Effector memory CD8-positive, alpha-beta T cell (primary cell): ENCODE measurements around the gene OR10A3.

Source experiments
- ATAC-seq: fragments of 150-1000 bp; cut with Tn5 transposase; replicated peaks from 2 replicates; pipeline ENCODE4 v1.10.0; 2021; ENCODE audit warnings: mild to moderate bottlenecking, moderate library complexity
- DNase-seq, 3 experiments: peaks; one replicate each; pipeline ENCODE4 v3.0.0; 2021
- H3K27ac Mint-ChIP-seq, 2 donors: one replicate each; pipeline ENCODE4 v1.8.0; 2022; ENCODE audit warnings: mild to moderate bottlenecking in 2 of 2, mixed read lengths in 2 of 2, moderate library complexity in 2 of 2
- H3K27me3 Mint-ChIP-seq, 2 donors: one replicate each; pipeline ENCODE4 v1.8.0; 2022; ENCODE audit warnings: mixed read lengths in 2 of 2
- H3K36me3 Mint-ChIP-seq: one replicate; pipeline ENCODE4 v1.8.0; 2022; ENCODE audit warnings: mild to moderate bottlenecking, moderate library complexity, mixed read lengths; ENCODE audit not compliant: insufficient read depth
- H3K4me1 Mint-ChIP-seq, 2 donors: one replicate each; pipeline ENCODE4 v1.8.0; 2022; ENCODE audit warnings: low read depth in 2 of 2, mixed read lengths in 2 of 2
- H3K4me3 Mint-ChIP-seq, 2 donors: one replicate each; pipeline ENCODE4 v1.8.0; 2022; ENCODE audit warnings: mild to moderate bottlenecking in 2 of 2, mixed read lengths in 2 of 2, moderate library complexity in 2 of 2
- H3K9me3 Mint-ChIP-seq, 2 donors: one replicate each; pipeline ENCODE4 v1.8.0; 2022; ENCODE audit warnings: mixed read lengths in 2 of 2

The OR10A3 gene

GRCh38 chr11:7910286-7910788 lies 31.2 kb downstream of the OR10A3 start:
- no peak for ATAC-seq
- Mint-ChIP-seq H3K4me1 (no peaks in the 10 kb centered on the region), H3K27me3 (peaks cover 40 to 54% of the 10 kb centered on the region in 2 donors), H3K36me3 (no peaks in the 10 kb centered on the region), H3K4me3 (no peak overlapping the region), H3K27ac (no peak overlapping the region), H3K9me3 (no peaks in the 10 kb centered on the region)
- DNase-seq: no peak

DNA sequence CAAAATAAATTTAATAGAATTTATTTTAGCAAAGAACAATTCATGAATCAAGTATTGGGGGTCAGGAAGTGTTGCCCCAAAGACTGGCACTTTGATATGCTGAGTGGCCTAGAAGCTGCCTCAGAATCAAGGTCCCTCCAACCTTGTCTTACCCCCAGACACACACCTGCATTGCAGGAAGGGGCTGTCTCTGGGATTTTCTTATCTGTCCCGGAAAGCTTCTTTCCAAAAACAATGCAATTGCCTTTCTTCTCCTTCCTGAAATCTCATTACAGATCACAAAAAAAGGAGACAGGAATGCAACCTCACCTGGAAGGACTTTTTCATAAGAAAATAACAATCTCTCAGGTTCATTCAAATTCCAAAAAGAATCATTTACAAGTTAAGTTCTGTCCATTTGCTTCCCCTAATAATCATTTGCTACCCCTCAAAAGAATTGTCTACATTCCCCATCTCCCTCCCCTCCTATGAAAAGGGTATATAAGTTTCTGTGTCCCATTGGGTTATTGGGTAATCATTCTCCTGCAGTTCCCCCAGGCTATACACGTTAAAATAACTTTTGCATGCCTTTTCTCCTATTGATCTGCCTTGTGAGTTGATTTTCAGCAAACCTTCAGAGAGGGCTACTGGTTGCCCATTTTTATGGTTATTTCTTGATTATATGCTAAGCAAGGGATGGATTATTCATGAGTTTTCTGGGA lies 31.8 kb downstream of the OR10A3 start:
- no peak for DNase-seq
- Mint-ChIP-seq H3K27me3 (peaks cover 39 to 52% of the 10 kb centered on the region in 2 donors), H3K9me3 (no peaks in the 10 kb centered on the region), H3K4me3 (no peak overlapping the region), H3K36me3 (no peaks in the 10 kb centered on the region), H3K4me1 (no peaks in the 10 kb centered on the region), H3K27ac (no peak overlapping the region)
- ATAC-seq: no peak

DNA sequence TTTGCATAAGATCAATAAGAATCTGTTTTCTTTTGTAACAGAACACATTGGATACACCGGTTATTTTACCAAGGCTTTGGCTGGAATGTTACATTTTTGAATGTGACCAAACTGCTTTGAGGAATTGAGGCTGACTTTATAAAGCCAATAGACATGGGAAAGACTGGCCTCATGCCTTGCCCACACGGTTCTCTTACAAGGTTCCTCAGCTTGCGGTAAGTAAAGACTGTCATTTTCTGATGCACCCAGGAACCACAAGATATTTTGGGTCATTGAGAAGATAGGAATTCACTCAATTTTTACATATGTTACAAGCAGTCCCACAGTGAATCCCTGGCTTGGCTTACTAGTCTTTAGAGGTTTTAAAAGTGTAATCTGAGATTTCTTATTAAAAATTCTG lies 34.4 kb downstream of the OR10A3 start:
- H3K27me3 Mint-ChIP-seq: peaks cover 45 to 57% of the 10 kb centered on the region in 2 donors
- no peaks in the 10 kb centered on the region for H3K36me3 Mint-ChIP-seq

DNA sequence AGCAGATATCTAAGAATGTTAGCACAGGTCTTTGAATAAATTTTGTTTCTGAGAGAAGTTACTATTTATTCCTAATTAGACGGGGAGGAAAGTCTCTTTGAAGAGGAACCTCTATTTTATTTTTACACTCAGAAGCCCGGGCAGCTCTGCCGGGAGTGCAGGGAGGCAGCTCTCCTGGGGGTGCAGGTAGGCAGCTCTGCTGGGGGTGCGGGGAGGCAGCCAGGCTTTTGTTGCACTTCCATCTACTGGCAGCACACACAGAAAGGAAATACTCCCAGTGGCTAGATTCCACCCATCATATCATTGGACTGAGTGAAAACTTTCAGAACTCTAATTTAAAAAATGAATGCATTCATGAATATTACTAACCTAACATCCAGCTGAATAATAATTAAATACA lies 35.0 kb downstream of the OR10A3 start:
- H3K4me3 Mint-ChIP-seq: no peak overlapping the region
- no peaks in the 10 kb centered on the region for H3K36me3 Mint-ChIP-seq
- H3K27me3 Mint-ChIP-seq: peaks cover 46 to 50% of the 10 kb centered on the region in 2 donors
- ATAC-seq (no peak), DNase-seq (no peak)
- H3K4me1 Mint-ChIP-seq: no peaks in the 10 kb centered on the region
- H3K27ac Mint-ChIP-seq: no peak overlapping the region
- no peaks in the 10 kb centered on the region for H3K9me3 Mint-ChIP-seq

More for the DNA sequence above, 34.4 kb downstream of the OR10A3 start:
- H3K4me1 Mint-ChIP-seq: no peaks in the 10 kb centered on the region
- no peaks in the 10 kb centered on the region for H3K9me3 Mint-ChIP-seq
- DNase-seq (no peak), ATAC-seq (no peak)
- H3K27ac Mint-ChIP-seq: no peak overlapping the region
- no peak overlapping the region for H3K4me3 Mint-ChIP-seq

- ATAC-seq: no peak
- Mint-ChIP-seq H3K9me3 (no peaks in the 10 kb centered on the region), H3K36me3 (no peaks in the 10 kb centered on the region), H3K4me3 (no peak overlapping the region), H3K4me1 (no peaks in the 10 kb centered on the region), H3K27me3 (peaks cover 50 to 51% of the 10 kb centered on the region in 2 donors), H3K27ac (no peak overlapping the region)
- no peak for DNase-seq
Measured at GRCh38 chr11:7905961-7906429, 35.5 kb downstream of the OR10A3 start.

DNA sequence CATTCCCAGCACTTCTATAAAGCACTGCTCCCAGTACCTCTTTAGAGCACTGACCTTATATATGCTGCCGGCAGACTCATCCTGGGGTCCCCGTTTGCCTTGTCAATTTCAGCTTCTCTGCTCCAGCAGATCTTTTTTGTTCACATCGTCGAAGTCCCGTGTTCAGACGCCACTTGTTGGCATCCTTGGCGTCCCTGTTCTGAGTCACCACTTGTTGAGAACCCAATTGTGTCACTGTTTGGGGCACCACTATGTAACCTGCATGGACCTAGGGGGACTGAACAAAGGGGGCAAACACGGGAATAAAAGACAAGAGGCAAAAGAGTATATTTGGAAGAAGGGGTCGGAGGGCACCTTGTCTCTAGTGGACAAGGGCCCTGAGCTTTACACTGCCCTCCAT lies 36.0 kb downstream of the OR10A3 start:
- Mint-ChIP-seq H3K36me3 (no peaks in the 10 kb centered on the region), H3K27me3 (peaks cover 47 to 50% of the 10 kb centered on the region in 2 donors), H3K4me3 (no peak overlapping the region), H3K4me1 (no peaks in the 10 kb centered on the region), H3K27ac (no peak overlapping the region), H3K9me3 (no peaks in the 10 kb centered on the region)
- DNase-seq (no peak), ATAC-seq (no peak)

GRCh38 chr11:7904917-7905316 lies 36.6 kb downstream of the OR10A3 start:
- no peak overlapping the region for H3K27ac Mint-ChIP-seq
- no peak for DNase-seq
- peaks cover 46 to 47% of the 10 kb centered on the region in 2 donors for H3K27me3 Mint-ChIP-seq
- no peak overlapping the region for H3K4me3 Mint-ChIP-seq
- no peaks in the 10 kb centered on the region for H3K4me1 Mint-ChIP-seq
- no peaks in the 10 kb centered on the region for H3K9me3 Mint-ChIP-seq
- no peak for ATAC-seq
- no peaks in the 10 kb centered on the region for H3K36me3 Mint-ChIP-seq

DNA sequence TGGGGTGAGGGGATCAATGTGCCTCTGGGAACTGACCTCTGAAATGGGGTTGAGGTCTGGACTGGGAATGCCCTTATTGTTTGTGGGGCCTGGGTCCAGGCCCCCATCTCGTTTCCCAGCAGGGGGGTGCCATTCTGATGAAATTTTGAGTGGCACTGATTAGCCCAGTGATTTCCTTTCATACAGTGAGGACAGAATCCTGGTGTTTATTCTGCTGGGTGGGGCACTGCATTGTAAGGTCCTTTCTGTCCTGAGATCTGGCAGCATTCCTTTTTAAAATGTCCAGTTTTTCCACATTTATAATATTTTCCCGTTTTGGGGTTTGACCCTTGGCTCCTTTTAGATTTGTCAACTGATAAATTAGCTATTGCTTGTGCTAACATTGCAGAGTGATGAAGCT lies 37.6 kb downstream of the OR10A3 start:
- Mint-ChIP-seq H3K36me3 (no peaks in the 10 kb centered on the region), H3K4me1 (no peaks in the 10 kb centered on the region), H3K4me3 (no peak overlapping the region), H3K27me3 (peaks cover 46 to 51% of the 10 kb centered on the region in 2 donors), H3K27ac (no peak overlapping the region), H3K9me3 (no peaks in the 10 kb centered on the region)
- ATAC-seq (no peak), DNase-seq (no peak)

- Mint-ChIP-seq H3K36me3 (no peaks in the 10 kb centered on the region), H3K27me3 (peaks cover 46 to 54% of the 10 kb centered on the region in 2 donors)
Measured at GRCh38 chr11:7901319-7901854, 40.1 kb downstream of the OR10A3 start.

DNA sequence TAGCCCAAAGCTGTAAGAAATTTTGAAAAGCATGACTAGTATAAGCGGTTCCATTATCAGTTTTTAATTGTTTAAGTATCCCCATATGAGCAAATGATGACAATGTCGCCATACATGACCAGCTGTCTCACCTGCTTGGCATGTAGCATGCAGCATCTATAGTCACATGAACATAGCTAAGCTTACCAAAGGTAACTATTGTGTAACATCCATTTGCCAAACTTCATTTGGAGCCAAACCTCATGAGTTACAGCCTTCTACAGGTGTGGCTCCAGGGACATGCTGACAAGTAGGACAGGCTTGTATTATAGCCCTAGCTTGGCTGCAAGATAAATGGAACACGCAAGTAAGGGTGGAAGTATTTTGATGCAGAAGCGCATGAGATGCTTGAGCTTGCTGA lies 40.8 kb downstream of the OR10A3 start:
- Mint-ChIP-seq H3K36me3 (no peaks in the 10 kb centered on the region), H3K9me3 (no peaks in the 10 kb centered on the region), H3K27me3 (peaks cover 44 to 48% of the 10 kb centered on the region in 2 donors), H3K4me1 (no peaks in the 10 kb centered on the region), H3K4me3 (no peak overlapping the region), H3K27ac (no peak overlapping the region)
- ATAC-seq: no peak
- DNase-seq: no peak

More at GRCh38 chr11:7901319-7901854, 40.1 kb downstream of the OR10A3 start:
- H3K27ac Mint-ChIP-seq: no peak overlapping the region
- ATAC-seq (no peak), DNase-seq (no peak)
- H3K9me3 Mint-ChIP-seq: no peaks in the 10 kb centered on the region
- no peaks in the 10 kb centered on the region for H3K4me1 Mint-ChIP-seq
- H3K4me3 Mint-ChIP-seq: no peak overlapping the region

DNA sequence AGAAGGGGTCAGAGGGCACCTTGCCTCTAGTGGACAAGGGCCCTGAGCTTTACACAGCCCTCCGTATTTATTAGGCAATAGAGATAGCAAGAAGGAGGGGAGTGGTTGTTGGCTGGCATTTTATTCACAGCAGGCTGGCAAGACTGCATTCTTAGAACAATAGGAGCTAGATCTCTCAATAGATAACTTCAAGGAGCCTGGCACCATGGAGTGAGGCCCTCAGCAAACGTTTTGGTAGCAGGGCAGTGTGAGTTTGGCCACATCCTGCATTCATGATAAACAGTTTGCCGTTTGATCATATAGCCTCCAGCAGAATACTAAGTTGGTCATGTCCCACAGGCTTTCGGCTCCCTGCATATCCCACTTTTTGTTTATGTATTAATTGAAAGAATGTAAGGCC lies 42.1 kb downstream of the OR10A3 start:
- Mint-ChIP-seq H3K4me3 (no peak overlapping the region), H3K27me3 (peaks cover 34 to 37% of the 10 kb centered on the region in 2 donors), H3K9me3 (no peaks in the 10 kb centered on the region), H3K4me1 (no peaks in the 10 kb centered on the region), H3K27ac (no peak overlapping the region), H3K36me3 (no peaks in the 10 kb centered on the region)
- no peak for ATAC-seq
- no peak for DNase-seq

DNA sequence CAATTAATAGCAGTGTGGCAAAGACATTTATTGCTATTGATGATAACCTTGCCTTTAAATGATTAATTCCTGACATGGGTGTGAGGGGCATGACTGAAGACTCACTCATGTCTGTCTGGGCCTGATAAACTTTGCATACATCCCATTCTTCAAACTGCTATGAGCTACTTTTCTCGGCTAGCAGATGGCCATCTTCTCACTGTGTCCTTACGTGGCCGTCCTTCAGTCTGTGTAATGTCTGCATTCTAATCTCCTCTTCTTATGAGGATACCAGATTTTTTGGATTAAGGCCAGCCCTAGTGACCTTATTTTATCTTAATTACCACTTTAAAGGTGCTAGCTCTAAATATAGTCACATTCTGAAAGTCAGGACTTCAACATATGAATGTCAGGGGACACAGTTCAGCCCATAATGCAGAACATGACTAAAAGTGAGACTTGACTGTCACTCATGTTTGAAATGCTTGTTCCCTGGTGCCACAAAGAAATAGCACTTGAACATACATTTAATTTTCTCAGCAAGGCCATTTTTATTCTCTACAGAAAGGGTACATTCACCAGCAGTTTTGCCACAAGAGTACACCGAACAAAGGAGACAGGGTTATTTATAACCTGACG lies 42.7 kb downstream of the OR10A3 start:
- Mint-ChIP-seq H3K9me3 (no peaks in the 10 kb centered on the region), H3K27me3 (peaks cover 28 to 31% of the 10 kb centered on the region in 2 donors), H3K4me1 (no peaks in the 10 kb centered on the region), H3K27ac (no peak overlapping the region), H3K36me3 (no peaks in the 10 kb centered on the region), H3K4me3 (no peak overlapping the region)
- ATAC-seq: no peak
- no peak for DNase-seq

- H3K27me3 Mint-ChIP-seq: peaks cover 8 to 18% of the 10 kb centered on the region in 2 donors
- no peak overlapping the region for H3K27ac Mint-ChIP-seq
- H3K36me3 Mint-ChIP-seq: no peaks in the 10 kb centered on the region
- H3K4me3 Mint-ChIP-seq: no peak overlapping the region
- ATAC-seq (no peak), DNase-seq (no peak)
- H3K4me1 Mint-ChIP-seq: peaks cover 0 to 5% of the 10 kb centered on the region in 2 donors
- H3K9me3 Mint-ChIP-seq: no peaks in the 10 kb centered on the region
Measured at GRCh38 chr11:7896009-7896785, 45.3 kb downstream of the OR10A3 start.
